GM20431 (cell line): ENCODE measurements around the gene LFNG.

Experiments
- in situ Hi-C: fragments of 300-500 bp; cut with MseI, MboI; formaldehyde crosslinking; loops from one replicate; pipeline ENCODE4 v1.15.0; 2020; ENCODE audit warnings: low sequenced_read_pairs; ENCODE audit not compliant: unreplicated experiment

LFNG gene

DNA sequence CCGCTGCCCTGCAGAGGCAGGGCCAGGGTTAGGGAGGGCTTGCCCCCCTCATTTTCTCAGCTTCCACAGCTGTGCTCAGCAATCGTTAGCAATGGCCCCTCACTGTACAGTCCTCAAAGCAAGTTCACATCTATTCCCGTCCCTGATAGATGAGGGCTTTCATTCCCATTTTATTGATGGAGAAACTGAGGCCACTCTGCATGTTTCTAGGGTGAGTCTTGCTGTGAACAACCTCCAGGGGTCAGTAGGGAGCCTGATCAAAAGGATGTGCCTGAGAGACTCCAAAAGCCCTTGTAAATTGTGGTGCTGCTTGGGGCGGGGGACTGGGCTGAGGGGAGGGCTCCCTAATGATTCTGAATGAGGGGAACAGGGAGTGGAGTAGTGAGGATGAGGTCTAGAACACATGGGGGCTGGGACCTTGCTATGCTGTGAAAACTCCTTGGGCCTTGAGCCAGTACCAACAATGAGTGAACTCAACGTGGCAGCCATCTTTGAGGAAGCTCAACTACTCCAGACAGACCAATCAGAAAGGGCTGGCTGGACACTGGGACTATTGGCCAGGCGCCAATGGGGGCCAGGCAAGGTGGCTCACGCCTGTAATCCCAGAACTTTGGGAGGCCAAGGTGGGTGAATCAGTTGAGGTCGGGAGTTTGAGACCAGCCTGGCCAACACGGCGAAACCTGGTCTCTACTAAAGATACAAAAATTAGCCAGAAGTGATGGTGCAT lies 36.7 kb upstream of the LFNG start:
- in situ Hi-C loops: no loop called here

DNA sequence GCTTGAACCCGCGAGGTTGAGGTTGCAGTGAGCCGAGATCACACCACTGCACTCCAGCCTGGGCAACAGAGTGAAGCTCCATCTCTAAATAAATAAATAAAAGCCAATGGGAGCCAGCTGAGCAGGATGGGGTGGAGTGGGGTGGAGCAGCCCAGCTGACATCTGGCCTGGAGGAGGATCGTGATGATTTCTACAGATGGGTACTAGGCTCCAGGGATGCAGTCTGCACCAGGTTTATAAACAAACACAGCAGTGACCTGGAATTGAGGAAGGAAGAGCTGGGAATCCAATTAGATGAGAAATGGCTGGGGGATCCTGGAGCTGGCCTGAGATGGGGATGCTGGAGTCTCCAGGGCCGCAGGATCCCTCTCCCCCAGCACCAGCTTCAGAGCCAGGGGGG lies 36.1 kb upstream of the LFNG start:
- in situ Hi-C loops: no loop called here

GRCh38 chr7:2484868-2485267 lies 34.7 kb upstream of the LFNG start:
- in situ Hi-C loops: no loop called here

DNA sequence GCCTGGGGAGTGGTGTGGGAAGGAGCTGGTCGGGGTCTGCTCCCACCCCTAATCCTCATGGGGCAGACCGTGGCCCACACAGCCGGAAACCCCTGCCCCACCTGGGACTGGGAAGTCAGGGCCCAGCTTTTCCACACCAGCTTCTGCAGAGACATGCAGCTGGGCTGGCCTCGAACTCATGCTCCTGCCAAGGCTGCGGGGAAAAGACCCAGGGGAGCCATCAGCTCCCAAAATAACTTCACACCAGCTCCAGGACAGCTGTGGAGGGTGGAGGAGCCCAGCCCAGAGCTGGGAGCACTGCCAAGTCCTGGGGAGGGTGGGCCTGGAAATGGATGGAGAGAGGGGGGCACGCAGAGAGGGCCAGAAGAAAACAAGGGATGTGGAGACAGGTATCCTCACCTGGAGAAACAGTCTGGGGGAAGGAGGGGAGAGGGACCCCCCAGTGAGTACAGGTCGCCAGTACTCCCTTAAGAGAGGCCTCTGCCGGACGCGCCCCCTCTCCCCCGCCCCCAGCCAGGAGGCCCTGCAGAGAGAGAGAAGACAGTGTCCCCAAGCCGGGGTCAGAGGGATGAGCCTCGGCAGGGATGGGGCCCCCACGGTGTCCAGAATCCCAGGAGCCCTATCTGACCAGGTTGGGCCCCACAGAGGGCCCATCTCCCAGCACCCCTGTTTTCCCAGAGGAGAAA lies 31.8 kb upstream of the LFNG start:
- in situ Hi-C loops: no loop called here

- in situ Hi-C loops: no loop called here
Measured at GRCh38 chr7:2488272-2488645, 31.3 kb upstream of the LFNG start.

- in situ Hi-C loops: no loop called here
Measured at GRCh38 chr7:2488681-2489080, 30.9 kb upstream of the LFNG start.

- in situ Hi-C loops: no loop called here
Measured at GRCh38 chr7:2490181-2490651, 29.4 kb upstream of the LFNG start.

- in situ Hi-C loops: no loop called here
Measured at GRCh38 chr7:2492038-2492437, 27.5 kb upstream of the LFNG start.

DNA sequence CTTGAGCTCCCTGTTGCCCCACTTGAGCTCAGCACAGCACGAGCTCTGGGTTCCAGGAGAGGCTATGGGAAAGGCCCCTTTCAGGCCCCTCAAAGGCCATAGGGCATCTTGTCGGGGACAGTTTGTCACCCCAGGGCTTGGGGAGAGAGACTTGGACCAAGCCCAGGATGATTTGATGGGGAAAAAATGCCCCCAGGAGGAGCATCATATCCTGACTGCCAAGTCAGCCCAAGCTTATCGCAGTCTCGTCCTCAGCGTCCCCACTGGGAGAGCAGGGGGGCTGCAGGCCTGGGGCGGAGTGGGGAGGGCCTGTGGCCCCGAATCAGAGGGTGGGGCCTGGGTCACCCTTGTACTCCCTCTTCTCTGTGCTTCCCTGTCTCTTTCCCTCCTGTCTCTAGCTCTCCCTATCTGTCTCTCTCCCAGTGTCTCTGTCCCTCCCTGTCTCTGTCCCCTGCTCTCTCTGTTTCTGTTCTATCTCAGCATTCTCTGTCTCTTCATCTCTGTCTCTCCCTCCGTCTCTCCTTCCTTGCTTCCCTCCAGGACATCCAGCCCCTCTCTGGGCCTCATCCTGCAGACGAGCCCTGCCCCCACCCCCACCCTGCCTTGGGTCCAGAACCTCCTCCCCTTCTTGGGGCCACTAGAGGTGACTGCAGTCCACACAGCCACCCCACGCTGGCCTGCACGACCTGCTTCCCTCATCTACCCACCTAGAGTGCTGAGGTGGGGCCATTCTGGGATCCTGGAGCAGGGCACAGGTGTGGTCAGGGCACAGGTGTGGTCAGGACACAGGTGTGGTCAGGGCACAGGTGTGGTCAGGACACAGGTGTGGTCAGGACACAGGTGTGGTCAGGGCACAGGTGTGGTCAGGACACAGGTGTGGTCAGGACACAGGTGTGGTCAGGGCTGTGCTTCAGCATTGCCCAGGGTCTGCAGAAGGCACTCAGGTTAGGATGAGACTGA lies 26.1 kb upstream of the LFNG start:
- in situ Hi-C loops: no loop called here

- in situ Hi-C loops: no loop called here
Measured at GRCh38 chr7:2494191-2495130, 25.1 kb upstream of the LFNG start.

GRCh38 chr7:2495418-2496299 lies 23.9 kb upstream of the LFNG start:
- in situ Hi-C loops: no loop called here

DNA sequence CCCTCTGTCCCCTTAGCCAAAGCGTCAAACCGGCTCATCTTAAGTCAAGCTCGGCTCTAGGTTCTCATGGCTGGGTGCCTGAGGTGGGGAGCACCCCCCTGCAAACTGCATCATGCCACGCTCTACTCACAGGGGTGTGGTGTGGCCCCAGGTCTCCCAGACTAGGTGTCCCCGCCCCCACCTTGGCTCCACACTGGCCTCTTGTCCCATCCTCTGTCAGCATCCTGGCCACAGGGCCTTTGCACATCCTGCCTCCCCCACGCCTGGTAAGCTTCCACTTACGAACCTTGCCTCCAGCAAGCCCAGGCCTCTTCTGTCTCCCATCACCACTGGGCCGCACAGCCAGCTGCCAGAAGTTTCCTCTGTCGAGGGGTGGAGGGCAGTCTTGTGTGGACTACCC lies 23.2 kb upstream of the LFNG start:
- in situ Hi-C loops: no loop called here

DNA sequence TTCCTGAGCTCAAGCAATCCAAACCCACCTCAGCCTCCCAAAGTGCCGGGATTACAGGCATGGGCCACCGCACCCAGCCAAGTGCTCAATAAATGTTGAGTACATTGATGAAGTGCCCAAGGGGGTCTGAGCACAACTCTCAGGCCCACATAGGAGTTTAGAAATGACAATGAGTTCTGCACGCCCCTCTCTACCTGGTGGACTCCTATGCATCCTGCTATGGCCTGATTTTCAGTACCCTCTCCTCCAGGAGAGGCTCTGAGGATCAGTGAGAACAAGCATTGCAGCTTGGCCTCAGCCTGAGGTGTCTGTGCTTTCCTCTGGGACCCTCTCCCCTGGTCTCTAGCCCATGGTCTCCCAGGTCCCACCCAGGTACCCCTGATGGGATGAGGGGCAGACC lies 22.5 kb upstream of the LFNG start:
- in situ Hi-C loops: no loop called here

DNA sequence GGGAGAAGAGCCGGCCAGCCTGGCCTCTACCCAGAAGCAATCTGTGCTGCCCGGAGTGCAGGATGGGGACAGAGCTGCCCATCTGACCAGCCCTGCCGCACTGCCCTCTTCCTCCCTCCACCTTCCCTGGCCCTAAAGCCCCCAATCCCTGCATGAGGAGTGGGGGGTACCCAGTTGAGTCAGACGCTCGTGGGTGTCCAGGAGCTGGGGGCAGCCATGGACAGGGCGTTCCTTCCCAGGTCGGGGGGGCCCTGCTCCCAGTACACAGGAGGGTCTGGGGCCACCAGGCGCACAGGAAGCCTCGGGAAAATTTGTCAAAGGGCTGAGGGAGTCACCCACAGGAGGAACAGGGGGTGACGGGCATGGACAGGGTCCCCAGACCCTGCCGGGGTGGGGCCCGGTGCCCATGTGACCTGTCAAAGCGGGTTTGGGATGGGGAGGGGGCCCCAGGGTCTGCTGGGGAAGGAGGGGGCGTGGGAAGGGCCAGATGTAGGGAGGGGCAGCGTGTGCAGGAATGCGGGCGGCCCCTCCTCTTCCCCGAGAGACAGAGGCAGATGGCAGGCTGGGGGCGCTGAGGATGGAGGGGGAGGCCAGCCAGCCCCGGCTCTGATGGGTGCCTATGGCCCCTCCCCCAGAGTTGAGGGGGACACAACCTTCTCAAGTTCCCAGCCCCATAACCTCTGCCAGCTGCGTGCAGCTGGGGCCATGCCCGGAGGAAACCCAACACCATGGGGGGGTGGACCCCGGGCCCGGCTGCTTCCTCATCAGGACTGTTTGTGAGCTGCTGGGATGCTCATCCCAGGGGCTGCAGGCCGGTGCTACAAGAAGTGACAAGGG lies 21.9 kb upstream of the LFNG start:
- in situ Hi-C loops: no loop called here

GRCh38 chr7:2498708-2499107 lies 20.9 kb upstream of the LFNG start:
- in situ Hi-C loops: no loop called here

DNA sequence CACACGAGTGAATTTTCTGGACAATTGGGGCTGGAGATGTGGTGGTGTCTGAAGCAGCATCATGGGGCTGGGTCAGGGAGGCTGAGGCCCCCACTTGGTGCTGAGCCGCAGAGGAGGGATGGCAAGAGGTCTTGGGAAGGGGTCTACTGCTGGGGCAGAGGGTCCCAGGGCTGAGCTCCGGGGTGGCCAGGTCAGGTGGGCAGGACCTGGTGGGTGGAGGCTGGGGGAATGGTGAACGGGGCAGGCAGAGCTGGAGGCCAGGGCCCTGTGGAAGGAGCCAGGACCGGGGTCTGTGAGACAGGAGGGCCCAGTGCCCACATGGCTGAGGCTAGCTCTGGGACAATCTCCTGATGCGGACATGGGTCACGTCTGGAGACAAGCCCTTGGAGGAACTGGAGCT lies 20.4 kb upstream of the LFNG start:
- in situ Hi-C loops: no loop called here

DNA sequence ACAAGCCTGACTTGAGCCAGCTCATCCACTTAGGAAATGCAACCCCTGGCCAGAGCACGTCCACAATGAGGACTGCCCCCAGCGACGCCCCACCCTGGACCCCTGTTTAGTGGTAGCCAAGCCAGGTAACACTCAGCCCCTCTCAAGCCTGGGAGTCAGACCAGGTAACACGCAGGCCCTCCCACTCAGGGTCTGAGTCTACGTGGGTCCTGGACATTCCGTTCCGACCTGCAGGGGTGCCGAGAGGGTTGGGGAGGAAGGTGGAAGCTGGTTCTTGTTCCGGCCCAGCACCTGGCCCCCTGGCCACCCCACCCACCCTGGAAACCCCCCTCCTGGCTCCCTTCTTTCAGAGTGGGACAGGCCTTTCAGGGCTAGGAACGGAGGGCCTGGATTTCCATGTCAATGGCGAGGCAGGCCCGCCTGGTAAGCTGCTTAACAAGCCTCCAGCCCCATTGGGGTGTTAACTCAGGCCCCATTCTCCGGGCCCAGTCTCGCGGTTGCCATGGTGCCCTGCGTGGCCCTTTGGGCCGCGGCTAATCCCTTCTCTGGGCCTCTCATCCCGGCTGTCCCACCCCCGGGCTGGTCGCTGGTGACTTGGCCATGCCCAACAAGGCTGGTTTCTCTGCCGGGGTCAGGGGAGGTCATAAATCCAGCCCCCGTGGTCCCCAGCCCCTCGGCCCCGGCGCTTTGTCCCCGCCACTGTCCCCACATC lies 19.7 kb upstream of the LFNG start:
- in situ Hi-C loops: no loop called here
